Bladder microvascular endothelial cell (primary cell): ENCODE data around the gene MSRB2. TPM values are rescaled to one million over a fixed set of nuclear protein-coding genes. Genes with fewer than 3 reads are reported as not detected.

Experiments used
- total RNA-seq: library from RNA; depleted of rRNA; stranded (reverse); fragments of >200 nt; gene quantifications from 2 replicates; pipeline ENCODE4 v1.2.3, GENCODE V29; 2014

Gene MSRB2
- 4.5 and 7.8 TPM in 2 replicates for total RNA-seq

DNA sequence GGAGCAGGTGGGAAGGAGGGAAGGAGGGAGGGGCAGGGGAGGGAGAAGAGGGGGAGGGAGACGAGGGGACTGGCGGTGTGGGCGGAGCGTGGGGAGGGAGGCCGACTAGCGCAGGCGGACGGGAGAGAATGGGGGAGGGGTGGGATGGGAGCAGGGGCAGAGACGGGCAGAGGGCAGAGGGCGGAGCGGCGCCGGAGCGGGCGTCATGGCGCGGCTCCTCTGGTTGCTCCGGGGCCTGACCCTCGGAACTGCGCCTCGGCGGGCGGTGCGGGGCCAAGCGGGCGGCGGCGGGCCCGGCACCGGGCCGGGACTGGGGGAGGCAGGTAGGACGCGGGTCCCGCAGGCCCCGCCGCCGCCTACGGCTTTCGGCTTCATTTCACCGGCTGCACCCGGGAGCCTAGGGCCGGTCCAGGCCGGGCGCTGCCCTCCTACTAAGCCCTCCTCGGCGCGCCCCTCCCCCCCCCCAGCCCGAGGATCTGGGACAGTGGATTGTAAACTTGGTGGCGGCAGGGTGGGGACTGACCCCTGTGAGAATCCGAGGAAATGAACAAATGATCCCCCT lies at the start of gene MSRB2:
Gene MSRB2, plus strand, starts transcription at position 176 of the 562 bp plus-strand sequence. Its CDS starts 30 bp downstream, at position 206.

Other genes starting within 250 kb of the MSRB2 start
- not detected in 2 replicates for gene ARMC3, start 167.5 kb upstream of the MSRB2 start, total RNA-seq
- not detected in 2 replicates for gene PTF1A, start 96.7 kb downstream of the MSRB2 start, total RNA-seq
- not detected in 2 replicates for gene C10orf67, start 249.2 kb downstream of the MSRB2 start, total RNA-seq